ENCODE results near the gene SCN10A. TPM values are rescaled to one million over a fixed set of nuclear protein-coding genes. Genes with fewer than 3 reads are reported as not detected.

The SCN10A gene
- total RNA-seq, 1 donor from 2014 or later = not detected

GRCh38 chr3:38721207-38721772 is 94.7 kb downstream of the SCN10A start:
- Mint-ChIP-seq H3K4me1 (peaks cover 15% of the 10 kb centered on the region), H3K27me3 (ENCODE audit: low read depth) (peaks cover 42% of the 10 kb centered on the region), H3K27ac (no peak overlapping the region), H3K4me3 (no peak overlapping the region), H3K9me3 (no peaks in the 10 kb centered on the region), H3K36me3 (no peaks in the 10 kb centered on the region)
- DNase-seq (ENCODE audit: low spot score in 2 of 2, unreplicated experiment in 2 of 2) = no peak
- no peak for TF ChIP-seq CTCF (IDR thresholded peaks at IDR 0.05; ENCODE audit: unreplicated experiment)

GRCh38 chr3:38720465-38720864 is 95.6 kb downstream of the SCN10A start:
- H3K4me1 Mint-ChIP-seq = peaks cover 15% of the 10 kb centered on the region
- no peak overlapping the region for H3K27ac Mint-ChIP-seq
- DNase-seq (ENCODE audit: low spot score in 2 of 2, unreplicated experiment in 2 of 2) = no peak
- no peak overlapping the region for H3K4me3 Mint-ChIP-seq
- H3K27me3 Mint-ChIP-seq (ENCODE audit: low read depth) = peaks cover 36% of the 10 kb centered on the region
- no peak for TF ChIP-seq CTCF (IDR thresholded peaks at IDR 0.05; ENCODE audit: unreplicated experiment)
- H3K9me3 Mint-ChIP-seq = no peaks in the 10 kb centered on the region
- no peaks in the 10 kb centered on the region for H3K36me3 Mint-ChIP-seq

GRCh38 chr3:38717355-38718240 is 98.4 kb downstream of the SCN10A start:
- no peak overlapping the region for H3K4me3 Mint-ChIP-seq
- no peaks in the 10 kb centered on the region for H3K36me3 Mint-ChIP-seq
- no peak overlapping the region for H3K27ac Mint-ChIP-seq

GRCh38 chr3:38713121-38713520 is 102.9 kb downstream of the SCN10A start:
- no peak for DNase-seq (ENCODE audit: low spot score in 2 of 2, unreplicated experiment in 2 of 2)
- Mint-ChIP-seq H3K4me3 (no peak overlapping the region), H3K9me3 (no peaks in the 10 kb centered on the region), H3K27ac (no peak overlapping the region), H3K27me3 (ENCODE audit: low read depth) (peaks cover 48% of the 10 kb centered on the region), H3K36me3 (no peaks in the 10 kb centered on the region), H3K4me1 (no peaks in the 10 kb centered on the region)
- TF ChIP-seq CTCF (IDR thresholded peaks at IDR 0.05; ENCODE audit: unreplicated experiment) = no peak

More at GRCh38 chr3:38717355-38718240, 98.4 kb downstream of the SCN10A start:
- no peak for TF ChIP-seq CTCF (IDR thresholded peaks at IDR 0.05; ENCODE audit: unreplicated experiment)
- H3K27me3 Mint-ChIP-seq (ENCODE audit: low read depth) = peaks cover 44% of the 10 kb centered on the region
- no peaks in the 10 kb centered on the region for H3K4me1 Mint-ChIP-seq
- no peak for DNase-seq (ENCODE audit: low spot score in 2 of 2, unreplicated experiment in 2 of 2)
- no peaks in the 10 kb centered on the region for H3K9me3 Mint-ChIP-seq

GRCh38 chr3:38711321-38711720 is 104.7 kb downstream of the SCN10A start:
- Mint-ChIP-seq H3K4me3 (no peak overlapping the region), H3K27ac (no peak overlapping the region), H3K27me3 (ENCODE audit: low read depth) (peaks cover 59% of the 10 kb centered on the region), H3K9me3 (no peaks in the 10 kb centered on the region), H3K4me1 (no peaks in the 10 kb centered on the region), H3K36me3 (no peaks in the 10 kb centered on the region)
- TF ChIP-seq CTCF (IDR thresholded peaks at IDR 0.05; ENCODE audit: unreplicated experiment) = no peak
- DNase-seq (ENCODE audit: low spot score in 2 of 2, unreplicated experiment in 2 of 2) = no peak
